SK-N-SH (cell line): ENCODE measurements around the gene PTPN18. TPM values are rescaled to one million over a fixed set of nuclear protein-coding genes. Genes with fewer than 3 reads are reported as not detected.

ENCODE experiments used
- CTCF ChIA-PET: fragments of 300-600, 350-600 bp; formaldehyde crosslinking; extraction: SDS; loops from one replicate; lab custom pipeline; 2021; lab: Yijun Ruan, JAX
- POLR2A ChIA-PET: fragments of 350-600 bp; sonication (Branson Sonifier 250); formaldehyde crosslinking; extraction: SDS; loops from one replicate; lab custom pipeline; 2020; ENCODE audit warnings: antibody characterized with exemption, inconsistent platforms; lab: Yijun Ruan, JAX
- DNase-seq: peaks from one replicate; pipeline ENCODE4 v3.0.0; 2012
- H2AFZ ChIP-seq: fragments of 200-600 bp; sonication (generic); 2 replicates; pipeline ENCODE4 v1.8.1; 2016; ENCODE audit warnings: antibody characterized with exemption, mild to moderate bottlenecking, low read depth
- H3F3A ChIP-seq: fragments of 200-600 bp; sonication (generic); replicated peaks from 2 replicates; pipeline ENCODE3; 2016; ENCODE audit warnings: antibody characterized with exemption, mild to moderate bottlenecking; ENCODE audit not compliant: insufficient read depth
- H3K27ac ChIP-seq, 2 experiments: fragments of 200-500 bp in 1 of 2; fragments of 200-600 bp in 1 of 2; sonication (Bioruptor generic) in 1 of 2; sonication (generic), shearing (Covaris generic) in 1 of 2; 2 replicates each; pipeline versions ENCODE4 v1.5.1 to v1.6.1; 2014 to 2016; ENCODE audit warnings: low read depth in 2 of 2, inconsistent platforms in 1 of 2, low read length in 1 of 2, mild to moderate bottlenecking in 1 of 2, mixed read lengths in 1 of 2
- H3K27me3 ChIP-seq: fragments of 200-600 bp; sonication (generic), shearing (Covaris generic); 2 replicates; pipeline ENCODE4 v1.6.1; 2016; ENCODE audit warnings: mixed run types; ENCODE audit not compliant: insufficient read depth
- H3K36me3 ChIP-seq, 2 experiments: fragments of 200-500 bp in 1 of 2; fragments of 200-600 bp in 1 of 2; sonication (Bioruptor generic) in 1 of 2; sonication (generic) in 1 of 2; replicated peaks in 1 of 2; 2 replicates each; pipeline versions ENCODE3 to v1.5.1; 2014 to 2016; ENCODE audit warnings: low read length in 1 of 2, mild to moderate bottlenecking in 1 of 2; ENCODE audit not compliant: insufficient read depth in 2 of 2, control insufficient read depth in 1 of 2
- H3K4me1 ChIP-seq, 2 experiments: fragments of 200-500 bp in 1 of 2; fragments of 200-600 bp in 1 of 2; sonication (Bioruptor generic) in 1 of 2; sonication (generic), shearing (Covaris generic) in 1 of 2; 2 replicates each; pipeline versions ENCODE4 v1.5.1 to v1.6.1; 2014 to 2016; ENCODE audit warnings: low read depth in 1 of 2, low read length in 1 of 2, mixed run types in 1 of 2; ENCODE audit not compliant: insufficient read depth in 2 of 2, control insufficient read depth in 1 of 2
- H3K4me2 ChIP-seq: fragments of 200-600 bp; sonication (generic), shearing (Covaris generic); 2 replicates; pipeline ENCODE4 v1.6.1; 2017; ENCODE audit warnings: mixed run types
- H3K4me3 ChIP-seq, 2 experiments: fragments of 200-500 bp in 1 of 2; fragments of 200-600 bp in 1 of 2; sonication (Bioruptor generic) in 1 of 2; sonication (generic), shearing (Covaris generic) in 1 of 2; 2 replicates each; pipeline versions ENCODE4 v1.5.1 to v1.8.1; 2014 to 2016; ENCODE audit warnings: low read depth in 2 of 2, inconsistent platforms in 1 of 2, low read length in 1 of 2, mild to moderate bottlenecking in 1 of 2, mixed read lengths in 1 of 2, moderate library complexity in 1 of 2
- H3K79me2 ChIP-seq: fragments of 200-600 bp; sonication (generic); 2 replicates; pipeline ENCODE4 v1.8.1; 2017; ENCODE audit warnings: mild to moderate bottlenecking; ENCODE audit not compliant: insufficient read depth
- H3K9ac ChIP-seq: fragments of 200-600 bp; sonication (generic); 2 replicates; pipeline ENCODE4 v1.6.1; 2017; ENCODE audit warnings: mixed run types
- H3K9me2 ChIP-seq: fragments of 200-600 bp; sonication (generic); 2 replicates; pipeline ENCODE4 v1.6.1; 2017; ENCODE audit warnings: mixed run types
- H3K9me3 ChIP-seq: fragments of 200-600 bp; sonication (generic); 2 replicates; pipeline ENCODE4 v1.6.1; 2017; ENCODE audit warnings: mixed run types, mild to moderate bottlenecking, moderate library complexity
- H4K20me1 ChIP-seq: fragments of 200-600 bp; sonication (generic); 2 replicates; pipeline ENCODE4 v1.6.1; 2017; ENCODE audit warnings: mild to moderate bottlenecking, mixed run types; ENCODE audit not compliant: insufficient read depth
- CHD2 ChIP-seq: fragments of 150-350 bp; IDR thresholded peaks from 2 replicates; pipeline ENCODE4 v1.6.1; 2018; ENCODE audit warnings: low read length; ENCODE audit not compliant: partially characterized antibody
- ELF1 ChIP-seq: IDR thresholded peaks from 2 replicates; pipeline ENCODE4 v1.4.0; 2012
- FOXM1 ChIP-seq: IDR thresholded peaks from 2 replicates; pipeline ENCODE4 v1.4.0; 2012; ENCODE audit warnings: low read depth, mild to moderate bottlenecking
- JUND ChIP-seq: IDR thresholded peaks from 2 replicates; pipeline ENCODE4 v1.4.0; 2012
- MEF2A ChIP-seq: IDR thresholded peaks from 2 replicates; pipeline ENCODE4 v1.4.0; 2012; ENCODE audit warnings: low read depth, borderline replicate concordance
- NFIC ChIP-seq: IDR thresholded peaks from 2 replicates; pipeline ENCODE4 v1.4.0; 2012; ENCODE audit warnings: borderline replicate concordance
- POLR2AphosphoS5 ChIP-seq: IDR thresholded peaks from 2 replicates; pipeline ENCODE4 v1.6.1; 2012; ENCODE audit warnings: low read depth, low read length
- RXRA ChIP-seq: IDR thresholded peaks from 2 replicates; pipeline ENCODE4 v1.4.0; 2012; ENCODE audit warnings: low read depth, mild to moderate bottlenecking, borderline replicate concordance
- SIN3A ChIP-seq: IDR thresholded peaks from 2 replicates; pipeline ENCODE4 v1.6.1; 2012; ENCODE audit warnings: low read depth, mild to moderate bottlenecking, low read length, moderate library complexity, borderline replicate concordance
- SMC3 ChIP-seq: IDR thresholded peaks from 2 replicates; pipeline ENCODE4 v1.6.1; 2012; ENCODE audit warnings: low read depth, low read length, improper control_type of control experiment
- TAF1 ChIP-seq: IDR thresholded peaks from 2 replicates; pipeline ENCODE4 v1.6.1; 2012; ENCODE audit warnings: low read depth, mild to moderate bottlenecking, low read length, moderate library complexity, borderline replicate concordance
- TEAD4 ChIP-seq: IDR thresholded peaks from 2 replicates; pipeline ENCODE4 v1.4.0; 2012; ENCODE audit warnings: mild to moderate bottlenecking, borderline replicate concordance; ENCODE audit not compliant: insufficient read depth
- WGBS: methylation state at CpG from one replicate; pipeline ENCODE4 v1.1.6; 2017; ENCODE audit warnings: low lambda C conversion rate; 5-methylcytosine and 5-hydroxymethylcytosine counted together
- polyA plus RNA-seq, 3 experiments: library from polyadenylated mRNA; depleted of rRNA; stranded (reverse); fragments of >200 nt; gene quantifications; 2 replicates each; pipeline ENCODE4 v1.2.3, GENCODE V29; 2012
- TF ChIP-seq, protein P1 (sequence below): fragments of 150-350 bp; IDR thresholded peaks from 2 replicates; pipeline ENCODE4 v1.6.1; 2016; ENCODE audit warnings: mild to moderate bottlenecking, low read depth, low read length
- TF ChIP-seq, protein P2 (sequence below): IDR thresholded peaks from 2 replicates; pipeline ENCODE4 v1.4.0; 2012; ENCODE audit warnings: low read depth, borderline replicate concordance
- TF ChIP-seq, protein P3 (sequence below): IDR thresholded peaks from 2 replicates; pipeline ENCODE4 v1.4.0; 2012; ENCODE audit warnings: low read depth, borderline replicate concordance
- TF ChIP-seq, protein P4 (sequence below): fragments of 200-600 bp; sonication (generic); IDR thresholded peaks from 2 replicates; pipeline ENCODE4 v1.6.1; 2017; ENCODE audit warnings: antibody characterized with exemption, mild to moderate bottlenecking, moderate library complexity

The PTPN18 gene
- polyA plus RNA-seq, 1 of the 3 experiments (the other 2 are of a cell fraction) = 30.4 TPM

DNA sequence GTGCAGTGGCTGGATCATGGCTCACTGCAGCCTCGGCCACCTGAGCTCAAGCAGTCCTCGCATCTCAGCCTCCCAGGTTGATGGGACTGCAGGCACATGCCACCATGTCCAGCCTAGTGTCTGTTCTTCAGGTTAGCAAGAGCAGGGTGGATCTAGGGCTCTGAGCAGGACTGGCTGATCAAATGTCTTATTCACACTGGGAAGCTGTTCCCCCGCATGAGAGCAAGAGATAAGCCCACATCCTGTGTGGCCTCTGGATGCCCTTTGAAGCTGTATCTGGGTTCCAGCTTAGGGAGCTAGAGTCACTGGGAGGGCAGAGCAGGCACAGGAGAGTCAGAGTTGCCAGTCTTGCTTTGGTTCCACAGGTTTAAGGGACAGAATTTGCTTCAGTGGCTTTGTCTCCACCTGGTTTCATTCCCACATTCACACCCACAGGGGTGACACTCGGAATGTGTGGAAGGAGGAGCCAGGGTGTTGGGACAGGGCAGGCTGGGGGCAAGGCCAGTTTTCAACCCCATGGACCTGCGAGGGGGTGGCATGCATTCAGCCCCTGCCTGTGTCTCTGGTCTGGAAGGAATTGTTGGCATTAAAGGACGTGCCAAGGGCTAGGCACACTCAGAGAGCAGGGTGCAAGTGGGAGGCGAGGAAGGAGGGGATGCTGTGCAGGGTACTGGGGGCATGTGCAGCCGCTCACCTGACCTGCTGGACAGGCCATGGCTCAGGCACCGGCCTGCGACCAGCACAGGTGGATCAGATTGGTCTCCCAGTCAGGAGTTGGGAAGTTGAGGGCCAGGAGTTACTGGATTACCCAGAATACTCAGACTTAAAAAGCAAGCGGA, 24.5 kb downstream of the PTPN18 start:
- TF ChIP-seq, protein P1, sequence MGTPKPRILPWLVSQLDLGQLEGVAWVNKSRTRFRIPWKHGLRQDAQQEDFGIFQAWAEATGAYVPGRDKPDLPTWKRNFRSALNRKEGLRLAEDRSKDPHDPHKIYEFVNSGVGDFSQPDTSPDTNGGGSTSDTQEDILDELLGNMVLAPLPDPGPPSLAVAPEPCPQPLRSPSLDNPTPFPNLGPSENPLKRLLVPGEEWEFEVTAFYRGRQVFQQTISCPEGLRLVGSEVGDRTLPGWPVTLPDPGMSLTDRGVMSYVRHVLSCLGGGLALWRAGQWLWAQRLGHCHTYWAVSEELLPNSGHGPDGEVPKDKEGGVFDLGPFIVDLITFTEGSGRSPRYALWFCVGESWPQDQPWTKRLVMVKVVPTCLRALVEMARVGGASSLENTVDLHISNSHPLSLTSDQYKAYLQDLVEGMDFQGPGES = no peak
- TF ChIP-seq NFIC = no peak
- TF ChIP-seq TEAD4 = no peak
- TF ChIP-seq, protein P2, sequence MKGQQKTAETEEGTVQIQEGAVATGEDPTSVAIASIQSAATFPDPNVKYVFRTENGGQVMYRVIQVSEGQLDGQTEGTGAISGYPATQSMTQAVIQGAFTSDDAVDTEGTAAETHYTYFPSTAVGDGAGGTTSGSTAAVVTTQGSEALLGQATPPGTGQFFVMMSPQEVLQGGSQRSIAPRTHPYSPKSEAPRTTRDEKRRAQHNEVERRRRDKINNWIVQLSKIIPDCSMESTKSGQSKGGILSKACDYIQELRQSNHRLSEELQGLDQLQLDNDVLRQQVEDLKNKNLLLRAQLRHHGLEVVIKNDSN = no peak
- H2AFZ ChIP-seq = no peak overlapping the region
- H3K9me2 ChIP-seq = no peaks in the 10 kb centered on the region
- peaks cover 7 to 11% of the 10 kb centered on the region in 2 experiments for H3K36me3 ChIP-seq
- H3K79me2 ChIP-seq = peaks cover 31% of the 10 kb centered on the region; the same call in 1 of the 2 replicates
- H3K27me3 ChIP-seq = no peaks in the 10 kb centered on the region
- no peaks in the 10 kb centered on the region for H3K9me3 ChIP-seq
- no peak overlapping the region for H3K27ac ChIP-seq
- no peak overlapping the region for H3K4me2 ChIP-seq
- H3K4me1 ChIP-seq = peaks cover 0 to 9% of the 10 kb centered on the region in 2 experiments; a peak in 2 of 4 replicates
- CTCF ChIA-PET = interaction anchor here (0.8 to 3.6 kb wide), 2 partner anchors 8 to 9 kb away, joined by 4 to 14 read pairs; no protein-coding TSS in a partner anchor
- POLR2A ChIA-PET = interaction anchor here (0.6 kb wide), 1 partner anchor 24 kb away, joined by 3 read pairs; no protein-coding TSS in a partner anchor
- no peaks in the 10 kb centered on the region for H4K20me1 ChIP-seq
- DNase-seq = no peak
- 93% methylated on average over 10 of the region's 11 CpGs for WGBS
- H3K9ac ChIP-seq = no peak overlapping the region
- no peak overlapping the region for H3K4me3 ChIP-seq
- H3F3A ChIP-seq = no peaks in the 10 kb centered on the region

DNA sequence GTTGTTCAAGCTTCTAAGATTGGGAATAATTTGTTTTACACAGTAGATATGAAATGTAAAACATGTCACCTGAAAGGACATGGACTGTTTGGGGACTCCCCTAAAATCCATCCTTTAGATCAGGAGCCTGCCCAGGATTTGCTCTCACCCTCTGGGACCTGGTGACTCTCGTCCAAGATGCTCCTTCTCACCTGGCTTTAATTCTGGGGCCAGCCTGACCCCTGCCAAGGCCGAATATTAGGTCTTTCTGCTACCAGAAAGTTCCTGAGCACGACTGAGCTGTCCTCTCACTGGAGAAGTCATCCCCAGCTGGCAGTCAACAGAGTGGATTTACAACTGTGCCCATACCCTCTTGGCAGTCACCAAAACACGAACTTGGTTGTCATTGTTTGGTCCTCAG, 25.3 kb downstream of the PTPN18 start:
- H4K20me1 ChIP-seq = no peaks in the 10 kb centered on the region
- TF ChIP-seq TAF1 = no peak
- TF ChIP-seq RXRA = no peak
- TF ChIP-seq, protein P3, sequence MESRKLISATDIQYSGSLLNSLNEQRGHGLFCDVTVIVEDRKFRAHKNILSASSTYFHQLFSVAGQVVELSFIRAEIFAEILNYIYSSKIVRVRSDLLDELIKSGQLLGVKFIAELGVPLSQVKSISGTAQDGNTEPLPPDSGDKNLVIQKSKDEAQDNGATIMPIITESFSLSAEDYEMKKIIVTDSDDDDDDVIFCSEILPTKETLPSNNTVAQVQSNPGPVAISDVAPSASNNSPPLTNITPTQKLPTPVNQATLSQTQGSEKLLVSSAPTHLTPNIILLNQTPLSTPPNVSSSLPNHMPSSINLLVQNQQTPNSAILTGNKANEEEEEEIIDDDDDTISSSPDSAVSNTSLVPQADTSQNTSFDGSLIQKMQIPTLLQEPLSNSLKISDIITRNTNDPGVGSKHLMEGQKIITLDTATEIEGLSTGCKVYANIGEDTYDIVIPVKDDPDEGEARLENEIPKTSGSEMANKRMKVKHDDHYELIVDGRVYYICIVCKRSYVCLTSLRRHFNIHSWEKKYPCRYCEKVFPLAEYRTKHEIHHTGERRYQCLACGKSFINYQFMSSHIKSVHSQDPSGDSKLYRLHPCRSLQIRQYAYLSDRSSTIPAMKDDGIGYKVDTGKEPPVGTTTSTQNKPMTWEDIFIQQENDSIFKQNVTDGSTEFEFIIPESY = no peak
- TF ChIP-seq SMC3 = no peak
- TF ChIP-seq CHD2 = no peak
- TF ChIP-seq FOXM1 = no peak
- no peak for TF ChIP-seq POLR2AphosphoS5
- no peak for TF ChIP-seq MEF2A
- TF ChIP-seq, protein P4, sequence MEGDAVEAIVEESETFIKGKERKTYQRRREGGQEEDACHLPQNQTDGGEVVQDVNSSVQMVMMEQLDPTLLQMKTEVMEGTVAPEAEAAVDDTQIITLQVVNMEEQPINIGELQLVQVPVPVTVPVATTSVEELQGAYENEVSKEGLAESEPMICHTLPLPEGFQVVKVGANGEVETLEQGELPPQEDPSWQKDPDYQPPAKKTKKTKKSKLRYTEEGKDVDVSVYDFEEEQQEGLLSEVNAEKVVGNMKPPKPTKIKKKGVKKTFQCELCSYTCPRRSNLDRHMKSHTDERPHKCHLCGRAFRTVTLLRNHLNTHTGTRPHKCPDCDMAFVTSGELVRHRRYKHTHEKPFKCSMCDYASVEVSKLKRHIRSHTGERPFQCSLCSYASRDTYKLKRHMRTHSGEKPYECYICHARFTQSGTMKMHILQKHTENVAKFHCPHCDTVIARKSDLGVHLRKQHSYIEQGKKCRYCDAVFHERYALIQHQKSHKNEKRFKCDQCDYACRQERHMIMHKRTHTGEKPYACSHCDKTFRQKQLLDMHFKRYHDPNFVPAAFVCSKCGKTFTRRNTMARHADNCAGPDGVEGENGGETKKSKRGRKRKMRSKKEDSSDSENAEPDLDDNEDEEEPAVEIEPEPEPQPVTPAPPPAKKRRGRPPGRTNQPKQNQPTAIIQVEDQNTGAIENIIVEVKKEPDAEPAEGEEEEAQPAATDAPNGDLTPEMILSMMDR = no peak
- no peak for TF ChIP-seq JUND
- no peak for TF ChIP-seq SIN3A
- TF ChIP-seq, protein P1 = no peak
- TF ChIP-seq ELF1 = no peak

More for the DNA sequence above, 25.3 kb downstream of the PTPN18 start:
- ChIA-PET CTCF (interaction anchor here (3.6 kb wide), 1 partner anchor 9 kb away, joined by 14 read pairs; no protein-coding TSS in a partner anchor), POLR2A (no interaction called here)
- peaks cover 25% of the 10 kb centered on the region; the same call in 1 of the 2 replicates for H3K79me2 ChIP-seq
- H3K9me2 ChIP-seq = no peaks in the 10 kb centered on the region
- H3K27me3 ChIP-seq = no peaks in the 10 kb centered on the region
- 81% methylated on average over 4 of the region's 4 CpGs for WGBS
- H3K27ac ChIP-seq = no peak overlapping the region
- H3K36me3 ChIP-seq = peaks cover 5 to 8% of the 10 kb centered on the region in 2 experiments
- H3K9me3 ChIP-seq = no peaks in the 10 kb centered on the region
- peaks cover 0 to 9% of the 10 kb centered on the region in 2 experiments; a peak in 2 of 4 replicates for H3K4me1 ChIP-seq
- H3K9ac ChIP-seq = no peak overlapping the region
- H3K4me2 ChIP-seq = no peak overlapping the region
- H2AFZ ChIP-seq = no peak overlapping the region
- H3K4me3 ChIP-seq = no peak overlapping the region
- DNase-seq = no peak
- H3F3A ChIP-seq = no peaks in the 10 kb centered on the region
